Stimulated activated naive CD8-positive, alpha-beta T cell treated with anti-CD3 and anti-CD28 coated beads, Interleukin-15, Interleukin-2, amounts not matched to agents 100 ng/mL and 50 ng/mL, for 24 hours (primary cell): Measurements from ENCODE around the gene FAAH.

Experiments
- H3K27ac Mint-ChIP-seq: one replicate; pipeline ENCODE4 v1.8.0; 2021; ENCODE audit warnings: mild to moderate bottlenecking, mixed read lengths
- H3K27me3 Mint-ChIP-seq: one replicate; pipeline ENCODE4 v1.8.0; 2021; ENCODE audit warnings: mixed read lengths
- H3K36me3 Mint-ChIP-seq: one replicate; pipeline ENCODE4 v1.8.0; 2021; ENCODE audit warnings: low read depth, mixed read lengths
- H3K4me1 Mint-ChIP-seq: one replicate; pipeline ENCODE4 v1.8.0; 2021; ENCODE audit warnings: low read depth, mixed read lengths
- H3K4me3 Mint-ChIP-seq: one replicate; pipeline ENCODE4 v1.8.0; 2021; ENCODE audit warnings: mild to moderate bottlenecking, mixed read lengths
- H3K9me3 Mint-ChIP-seq: one replicate; pipeline ENCODE4 v1.8.0; 2021; ENCODE audit warnings: mixed read lengths

Gene FAAH

GRCh38 chr1:46447499-46448108 lies 53.5 kb downstream of the FAAH start:
- H3K27me3 Mint-ChIP-seq, result peaks cover 52% of the 10 kb centered on the region
- no peak overlapping the region for H3K4me3 Mint-ChIP-seq
- peaks cover 7% of the 10 kb centered on the region for H3K4me1 Mint-ChIP-seq
- no peaks in the 10 kb centered on the region for H3K9me3 Mint-ChIP-seq
- no peaks in the 10 kb centered on the region for H3K36me3 Mint-ChIP-seq
- no peak overlapping the region for H3K27ac Mint-ChIP-seq

GRCh38 chr1:46448109-46448911 lies 54.2 kb downstream of the FAAH start:
- H3K4me1 Mint-ChIP-seq, result peaks cover 4% of the 10 kb centered on the region
- no peak overlapping the region for H3K27ac Mint-ChIP-seq
- H3K9me3 Mint-ChIP-seq, result no peaks in the 10 kb centered on the region
- no peak overlapping the region for H3K4me3 Mint-ChIP-seq
- no peaks in the 10 kb centered on the region for H3K36me3 Mint-ChIP-seq
- peaks cover 59% of the 10 kb centered on the region for H3K27me3 Mint-ChIP-seq

- H3K4me1 Mint-ChIP-seq, result peaks cover 4% of the 10 kb centered on the region
- no peaks in the 10 kb centered on the region for H3K9me3 Mint-ChIP-seq
- H3K36me3 Mint-ChIP-seq, result no peaks in the 10 kb centered on the region
- H3K27ac Mint-ChIP-seq, result no peak overlapping the region
- peaks cover 62% of the 10 kb centered on the region for H3K27me3 Mint-ChIP-seq
- H3K4me3 Mint-ChIP-seq, result no peak overlapping the region
Measured at GRCh38 chr1:46449223-46450159, 55.4 kb downstream of the FAAH start.

- H3K36me3 Mint-ChIP-seq, result no peaks in the 10 kb centered on the region
- H3K4me1 Mint-ChIP-seq, result peaks cover 4% of the 10 kb centered on the region
- no peak overlapping the region for H3K4me3 Mint-ChIP-seq
- H3K27me3 Mint-ChIP-seq, result peaks cover 64% of the 10 kb centered on the region
- no peak overlapping the region for H3K27ac Mint-ChIP-seq
- no peaks in the 10 kb centered on the region for H3K9me3 Mint-ChIP-seq
Measured at GRCh38 chr1:46450160-46450517, 56.0 kb downstream of the FAAH start.

- H3K27me3 Mint-ChIP-seq, result peaks cover 54% of the 10 kb centered on the region
- no peaks in the 10 kb centered on the region for H3K9me3 Mint-ChIP-seq
- no peak overlapping the region for H3K4me3 Mint-ChIP-seq
- no peaks in the 10 kb centered on the region for H3K36me3 Mint-ChIP-seq
- peaks cover 4% of the 10 kb centered on the region for H3K4me1 Mint-ChIP-seq
- no peak overlapping the region for H3K27ac Mint-ChIP-seq
Measured at GRCh38 chr1:46451948-46452930, 58.1 kb downstream of the FAAH start.

GRCh38 chr1:46452931-46453325 lies 58.8 kb downstream of the FAAH start:
- H3K27me3 Mint-ChIP-seq, result peaks cover 47% of the 10 kb centered on the region
- H3K36me3 Mint-ChIP-seq, result no peaks in the 10 kb centered on the region
- H3K4me1 Mint-ChIP-seq, result no peaks in the 10 kb centered on the region
- H3K4me3 Mint-ChIP-seq, result no peak overlapping the region
- H3K27ac Mint-ChIP-seq, result no peak overlapping the region
- no peaks in the 10 kb centered on the region for H3K9me3 Mint-ChIP-seq

- H3K4me1 Mint-ChIP-seq, result no peaks in the 10 kb centered on the region
- no peaks in the 10 kb centered on the region for H3K36me3 Mint-ChIP-seq
- no peak overlapping the region for H3K27ac Mint-ChIP-seq
- peaks cover 43% of the 10 kb centered on the region for H3K27me3 Mint-ChIP-seq
- H3K4me3 Mint-ChIP-seq, result no peak overlapping the region
- H3K9me3 Mint-ChIP-seq, result no peaks in the 10 kb centered on the region
Measured at GRCh38 chr1:46453449-46453848, 59.3 kb downstream of the FAAH start.

GRCh38 chr1:46455951-46456350 lies 61.8 kb downstream of the FAAH start:
- no peaks in the 10 kb centered on the region for H3K36me3 Mint-ChIP-seq

GRCh38 chr1:46456411-46456963 lies 62.4 kb downstream of the FAAH start:
- Mint-ChIP-seq H3K4me1 (no peaks in the 10 kb centered on the region), H3K27ac (no peak overlapping the region), H3K4me3 (no peak overlapping the region), H3K36me3 (no peaks in the 10 kb centered on the region), H3K9me3 (no peaks in the 10 kb centered on the region), H3K27me3 (peaks cover 31% of the 10 kb centered on the region)

More at GRCh38 chr1:46455951-46456350, 61.8 kb downstream of the FAAH start:
- Mint-ChIP-seq H3K27ac (no peak overlapping the region), H3K9me3 (no peaks in the 10 kb centered on the region), H3K27me3 (peaks cover 34% of the 10 kb centered on the region), H3K4me3 (no peak overlapping the region), H3K4me1 (no peaks in the 10 kb centered on the region)

GRCh38 chr1:46457178-46457577 lies 63.1 kb downstream of the FAAH start:
- H3K27me3 Mint-ChIP-seq, result peaks cover 31% of the 10 kb centered on the region
- no peaks in the 10 kb centered on the region for H3K36me3 Mint-ChIP-seq
- no peaks in the 10 kb centered on the region for H3K4me1 Mint-ChIP-seq
- no peak overlapping the region for H3K4me3 Mint-ChIP-seq
- no peaks in the 10 kb centered on the region for H3K9me3 Mint-ChIP-seq
- no peak overlapping the region for H3K27ac Mint-ChIP-seq

GRCh38 chr1:46458190-46458589 lies 64.1 kb downstream of the FAAH start:
- H3K4me1 Mint-ChIP-seq, result no peaks in the 10 kb centered on the region
- H3K9me3 Mint-ChIP-seq, result no peaks in the 10 kb centered on the region
- no peaks in the 10 kb centered on the region for H3K36me3 Mint-ChIP-seq
- H3K27ac Mint-ChIP-seq, result no peak overlapping the region
- peaks cover 27% of the 10 kb centered on the region for H3K27me3 Mint-ChIP-seq
- H3K4me3 Mint-ChIP-seq, result no peak overlapping the region

- no peaks in the 10 kb centered on the region for H3K9me3 Mint-ChIP-seq
- H3K27me3 Mint-ChIP-seq, result peaks cover 27% of the 10 kb centered on the region
- no peak overlapping the region for H3K4me3 Mint-ChIP-seq
- no peaks in the 10 kb centered on the region for H3K36me3 Mint-ChIP-seq
- no peaks in the 10 kb centered on the region for H3K4me1 Mint-ChIP-seq
- no peak overlapping the region for H3K27ac Mint-ChIP-seq
Measured at GRCh38 chr1:46458846-46459245, 64.7 kb downstream of the FAAH start.

GRCh38 chr1:46459315-46459714 lies 65.2 kb downstream of the FAAH start:
- peaks cover 29% of the 10 kb centered on the region for H3K27me3 Mint-ChIP-seq
- H3K9me3 Mint-ChIP-seq, result no peaks in the 10 kb centered on the region
- H3K4me1 Mint-ChIP-seq, result no peaks in the 10 kb centered on the region
- H3K36me3 Mint-ChIP-seq, result no peaks in the 10 kb centered on the region
- no peak overlapping the region for H3K27ac Mint-ChIP-seq
- no peak overlapping the region for H3K4me3 Mint-ChIP-seq
